Lower lobe of right lung (tissue), 2 donors: Measurements from ENCODE around the gene USP48. TPM values are rescaled to one million over a fixed set of nuclear protein-coding genes. Genes with fewer than 3 reads are reported as not detected.

Source experiments
- ATAC-seq, 2 donors: fragments of 200-7000 bp; cut with Tn5 transposase; one replicate each; pipeline ENCODE4 v1.9.1; 2020 to 2022; ENCODE audit warnings: mild to moderate bottlenecking in 2 of 2, moderate library complexity in 2 of 2
- DNase-seq: peaks from one replicate; pipeline ENCODE4 v3.0.0-alpha.2; 2020
- H3K27ac ChIP-seq: fragments of 200-600 bp; one replicate; pipeline ENCODE4 v1.8.0; 2022
- H3K27me3 ChIP-seq: fragments of 200-600 bp; one replicate; pipeline ENCODE4 v1.8.0; 2022; ENCODE audit warnings: low read depth
- H3K36me3 ChIP-seq: fragments of 200-600 bp; one replicate; pipeline ENCODE4 v1.8.0; 2022; ENCODE audit warnings: mild to moderate bottlenecking
- H3K4me1 ChIP-seq: fragments of 200-600 bp; one replicate; pipeline ENCODE4 v1.8.0; 2022
- H3K4me3 ChIP-seq: fragments of 200-600 bp; one replicate; pipeline ENCODE4 v1.8.0; 2022; ENCODE audit warnings: mild to moderate bottlenecking
- H3K9me3 ChIP-seq: fragments of 200-600 bp; one replicate; pipeline ENCODE4 v1.8.0; 2022
- CTCF ChIP-seq: fragments of 200-600 bp; IDR thresholded peaks from one replicate; pipeline ENCODE4 v1.8.0; 2022; ENCODE audit warnings: antibody characterized with exemption, mild to moderate bottlenecking
- intact Hi-C: fragments of 100-400 bp; cut with DNase I; formaldehyde crosslinking; loops from one replicate; pipeline ENCODE4 v1.11.0; 2022
- total RNA-seq: library from RNA; stranded (reverse); fragmentation: NEBNext Ultra II Directional; extraction: Animal tissue kit (Norgen Biotek cat#: 25700); gene quantifications from one replicate; pipeline ENCODE4 v1.2.1, GENCODE V29; 2021
- donor health status: DM: no; HTN: yes; CAD: no; lungs with severe emphysema.

USP48 gene
- total RNA-seq, 1 donor from 2014 or later, result 61.9 TPM

DNA sequence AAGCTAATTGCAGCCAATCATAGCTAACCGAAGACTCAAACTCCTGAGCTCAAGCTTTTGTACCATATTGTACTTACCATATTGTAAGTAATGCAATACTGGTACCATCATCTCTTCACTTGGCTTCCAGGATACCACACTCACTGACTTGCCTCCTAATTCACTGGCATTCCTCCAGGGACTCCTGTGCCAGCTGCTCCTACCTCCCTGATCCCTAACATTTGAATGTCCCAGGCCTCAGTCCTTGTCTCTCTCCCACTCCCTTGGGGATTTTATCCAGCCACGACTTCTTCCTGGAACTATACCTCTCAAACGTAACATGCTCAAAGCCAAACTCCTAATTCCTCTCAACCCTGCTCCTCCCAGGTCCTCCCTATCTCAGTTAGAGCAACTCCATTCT is 33.8 kb downstream of the USP48 start:
- Histone ChIP-seq H3K36me3 (peaks cover 94% of the 10 kb centered on the region), H3K4me3 (no peak overlapping the region)
- intact Hi-C loops, result no loop called here

GRCh38 chr1:21743476-21743875 is 39.5 kb downstream of the USP48 start:
- Histone ChIP-seq H3K4me1 (no peaks in the 10 kb centered on the region), H3K4me3 (no peak overlapping the region), H3K36me3 (peaks cover 84% of the 10 kb centered on the region), H3K27ac (no peak overlapping the region), H3K9me3 (no peaks in the 10 kb centered on the region), H3K27me3 (no peaks in the 10 kb centered on the region)
- DNase-seq (no peak), ATAC-seq (no peak)
- no peak for TF ChIP-seq CTCF
- intact Hi-C loops, result no loop called here

More for the DNA sequence above, 33.8 kb downstream of the USP48 start:
- Histone ChIP-seq H3K27me3 (no peaks in the 10 kb centered on the region), H3K27ac (no peak overlapping the region), H3K9me3 (no peaks in the 10 kb centered on the region), H3K4me1 (no peaks in the 10 kb centered on the region)
- TF ChIP-seq CTCF, result no peak
- ATAC-seq (no peak), DNase-seq (no peak)

DNA sequence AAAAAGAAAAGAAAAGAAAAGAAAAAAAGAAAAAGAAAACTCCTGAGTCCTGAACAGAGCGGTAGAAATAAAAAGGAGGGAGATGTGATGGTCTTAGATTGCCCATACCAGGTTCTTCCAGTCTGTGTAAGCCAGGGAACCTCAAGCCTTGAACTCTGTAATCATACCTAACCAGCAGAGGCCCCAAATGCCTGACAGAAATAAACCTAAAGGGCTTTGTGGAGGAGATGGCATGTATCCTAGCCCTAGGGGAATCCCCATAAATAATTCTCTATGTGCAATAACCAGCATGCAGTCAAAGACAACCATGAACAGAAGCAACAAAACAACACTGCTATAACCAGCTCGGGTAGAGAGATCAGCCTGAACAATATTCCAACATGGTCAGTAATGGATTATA is 40.4 kb downstream of the USP48 start:
- Histone ChIP-seq H3K4me1 (no peaks in the 10 kb centered on the region), H3K27me3 (no peaks in the 10 kb centered on the region), H3K36me3 (peaks cover 75% of the 10 kb centered on the region), H3K27ac (no peak overlapping the region), H3K9me3 (no peaks in the 10 kb centered on the region), H3K4me3 (no peak overlapping the region)
- DNase-seq, result no peak
- no peak for TF ChIP-seq CTCF
- ATAC-seq, result no peak
- intact Hi-C loops, result no loop called here

DNA sequence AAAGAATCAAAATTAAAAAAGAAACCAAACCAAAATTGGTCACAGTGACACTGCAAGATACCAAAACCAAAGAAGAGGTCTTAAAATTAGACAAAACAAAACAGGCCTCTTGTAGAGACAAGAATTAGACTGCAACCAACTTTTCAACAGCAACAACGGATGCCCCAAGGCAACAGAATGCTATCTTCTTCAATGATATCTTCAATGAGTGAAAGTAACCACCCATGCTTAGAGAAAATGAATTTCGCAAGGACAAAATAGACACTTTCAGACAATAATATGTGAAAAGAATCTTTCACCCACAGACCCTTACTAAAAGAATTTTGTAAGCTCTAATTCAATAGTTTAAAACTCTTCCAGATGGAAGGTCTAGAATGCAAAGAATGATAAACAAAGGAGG is 41.7 kb downstream of the USP48 start:
- ATAC-seq (no peak), DNase-seq (no peak)
- TF ChIP-seq CTCF, result no peak
- Histone ChIP-seq H3K4me3 (no peak overlapping the region), H3K27ac (no peak overlapping the region), H3K4me1 (no peaks in the 10 kb centered on the region), H3K27me3 (no peaks in the 10 kb centered on the region), H3K36me3 (peaks cover 70% of the 10 kb centered on the region), H3K9me3 (no peaks in the 10 kb centered on the region)
- intact Hi-C loops, result no loop called here

- Histone ChIP-seq H3K9me3 (no peaks in the 10 kb centered on the region), H3K4me3 (no peak overlapping the region), H3K27ac (no peak overlapping the region), H3K36me3 (peaks cover 77% of the 10 kb centered on the region), H3K27me3 (no peaks in the 10 kb centered on the region), H3K4me1 (no peaks in the 10 kb centered on the region)
- intact Hi-C loops, result no loop called here
- no peak for ATAC-seq
- TF ChIP-seq CTCF, result no peak
- no peak for DNase-seq
Observed at GRCh38 chr1:21736876-21737275, 46.1 kb downstream of the USP48 start.

DNA sequence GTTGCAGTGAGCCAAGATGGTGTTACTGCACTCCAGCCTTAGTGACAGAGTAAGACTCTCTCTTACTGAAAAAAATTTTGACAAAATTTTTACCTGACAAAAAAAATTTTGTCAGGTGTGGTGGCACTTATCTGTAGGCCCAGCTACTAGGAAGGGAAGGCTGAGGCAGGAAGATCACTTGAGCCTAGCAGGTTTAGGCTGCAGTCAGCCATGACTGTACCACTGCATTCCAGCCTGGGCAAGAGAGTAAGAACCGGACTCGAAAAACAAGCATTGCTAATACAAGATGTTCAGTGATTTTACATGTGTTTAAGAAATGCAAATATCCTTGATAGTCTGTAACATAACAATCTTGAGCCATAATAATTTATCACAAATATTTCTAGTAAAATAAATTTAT is 46.9 kb downstream of the USP48 start:
- ATAC-seq (no peak), DNase-seq (no peak)
- Histone ChIP-seq H3K4me1 (no peaks in the 10 kb centered on the region), H3K27me3 (no peaks in the 10 kb centered on the region), H3K27ac (no peak overlapping the region), H3K9me3 (no peaks in the 10 kb centered on the region), H3K4me3 (no peak overlapping the region), H3K36me3 (peaks cover 76% of the 10 kb centered on the region)
- intact Hi-C loops, result no loop called here
- TF ChIP-seq CTCF, result no peak
